WTC11 (cell line): ENCODE measurements around the gene TKFC.

Source experiments
- ATF2 ChIP-seq: sonication (generic); formaldehyde crosslinking; IDR thresholded peaks from 2 replicates; pipeline ENCODE4 v1.8.1; 2022; ENCODE audit warnings: low read depth, missing genetic modification reagents, borderline replicate concordance
- CTCF ChIP-seq: fragments of 200-600 bp; IDR thresholded peaks from 2 replicates; pipeline ENCODE4 v1.8.0; 2022; ENCODE audit warnings: antibody characterized with exemption
- ZNF281 ChIP-seq: sonication (generic); formaldehyde crosslinking; IDR thresholded peaks from 2 replicates; pipeline ENCODE4 v1.8.0; 2023; ENCODE audit warnings: mild to moderate bottlenecking, missing genetic modification reagents

- no peak for TF ChIP-seq CTCF
- TF ChIP-seq ATF2 (CRISPR knock-in tag), result no peak
- no peak for TF ChIP-seq ZNF281
Measured at GRCh38 chr11:61362542-61362875, 29.5 kb downstream of the TKFC start.
